Breast epithelium (tissue), 3 donors: ENCODE data around the gene KAT7.

Source experiments
- CTCF ChIP-seq, 3 donors: fragments of 450-650 bp; IDR thresholded peaks; one replicate each; pipeline ENCODE4 v1.5.1; 2016 to 2017; ENCODE audit warnings: antibody characterized with exemption in 3 of 3, mild to moderate bottlenecking in 3 of 3, moderate library complexity in 3 of 3
- POLR2A ChIP-seq: fragments of 450-650 bp; IDR thresholded peaks from one replicate; pipeline ENCODE4 v1.6.1; 2016; ENCODE audit warnings: antibody characterized with exemption, mild to moderate bottlenecking, moderate library complexity

GRCh38 chr17:49866882-49867413, 78.5 kb downstream of the KAT7 start:
- TF ChIP-seq CTCF (IDR thresholded peaks at IDR 0.05) (no peak), POLR2A (no peak)
